Mesenteric fat pad (tissue), 1 donor: ENCODE data around the gene ACSBG1. TPM values are rescaled to one million over a fixed set of nuclear protein-coding genes. Genes with fewer than 3 reads are reported as not detected.

ENCODE experiments used
- DNase-seq: peaks from one replicate; pipeline ENCODE4 v3.0.0-alpha.2; 2020; ENCODE audit warnings: low spot score
- total RNA-seq: library from RNA; stranded (reverse); fragmentation: NEBNext Ultra II Directional; extraction: Animal tissue kit (Norgen Biotek cat#: 25700); gene quantifications from one replicate; pipeline ENCODE4 v1.2.1, GENCODE V29; 2021
- donor health status: DM: yes; HTN: yes; CAD: no.

ACSBG1 gene
- total RNA-seq, 1 donor from 2014 or later: not detected

DNA sequence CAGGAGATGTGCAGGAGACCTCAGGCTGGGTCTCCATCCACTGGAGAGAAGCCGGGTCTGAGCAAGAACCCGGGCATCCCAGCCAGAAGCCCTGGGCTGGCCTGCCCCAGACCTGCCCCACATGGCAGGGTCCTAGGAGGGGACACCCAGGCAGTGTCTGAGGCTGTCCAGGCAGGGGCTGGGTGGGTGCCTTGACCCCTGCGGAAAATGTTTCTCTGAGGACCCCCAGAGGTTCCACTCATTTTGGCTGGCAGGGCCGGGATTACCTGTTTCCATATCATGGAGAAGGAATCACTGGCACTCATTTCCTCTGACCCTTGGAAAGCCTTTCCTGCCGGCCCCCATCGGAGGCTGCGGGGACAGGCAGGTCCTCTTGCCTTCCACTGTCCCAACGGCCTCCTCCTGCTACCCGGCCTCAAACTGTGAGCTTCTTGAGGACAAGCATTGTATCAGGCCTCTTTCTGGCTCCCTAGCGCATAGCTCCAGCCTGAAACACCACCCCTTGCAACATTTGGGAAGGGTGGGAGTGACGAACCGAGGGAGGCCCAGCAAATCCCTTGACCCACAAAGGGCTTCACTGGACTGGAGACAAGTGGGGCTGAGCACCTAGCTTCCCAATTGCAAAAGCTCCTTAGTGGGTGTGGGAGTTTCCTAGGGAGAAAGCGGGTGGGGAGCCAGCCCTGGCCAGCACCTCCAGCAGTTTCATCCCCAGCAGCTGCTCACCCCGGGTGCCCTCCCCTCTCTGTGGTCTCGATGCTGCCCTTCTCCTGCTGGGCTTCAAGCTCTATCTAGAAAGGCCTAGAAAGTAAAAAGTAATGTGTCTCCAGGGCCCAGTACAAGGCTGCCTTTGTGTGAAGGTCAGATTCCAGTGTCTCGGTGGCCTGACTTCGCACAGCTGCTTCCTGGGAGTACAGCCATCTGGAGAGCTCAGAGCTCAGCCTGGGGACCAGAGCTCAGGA, 29.7 kb downstream of the ACSBG1 start:
- DNase-seq: no peak

DNA sequence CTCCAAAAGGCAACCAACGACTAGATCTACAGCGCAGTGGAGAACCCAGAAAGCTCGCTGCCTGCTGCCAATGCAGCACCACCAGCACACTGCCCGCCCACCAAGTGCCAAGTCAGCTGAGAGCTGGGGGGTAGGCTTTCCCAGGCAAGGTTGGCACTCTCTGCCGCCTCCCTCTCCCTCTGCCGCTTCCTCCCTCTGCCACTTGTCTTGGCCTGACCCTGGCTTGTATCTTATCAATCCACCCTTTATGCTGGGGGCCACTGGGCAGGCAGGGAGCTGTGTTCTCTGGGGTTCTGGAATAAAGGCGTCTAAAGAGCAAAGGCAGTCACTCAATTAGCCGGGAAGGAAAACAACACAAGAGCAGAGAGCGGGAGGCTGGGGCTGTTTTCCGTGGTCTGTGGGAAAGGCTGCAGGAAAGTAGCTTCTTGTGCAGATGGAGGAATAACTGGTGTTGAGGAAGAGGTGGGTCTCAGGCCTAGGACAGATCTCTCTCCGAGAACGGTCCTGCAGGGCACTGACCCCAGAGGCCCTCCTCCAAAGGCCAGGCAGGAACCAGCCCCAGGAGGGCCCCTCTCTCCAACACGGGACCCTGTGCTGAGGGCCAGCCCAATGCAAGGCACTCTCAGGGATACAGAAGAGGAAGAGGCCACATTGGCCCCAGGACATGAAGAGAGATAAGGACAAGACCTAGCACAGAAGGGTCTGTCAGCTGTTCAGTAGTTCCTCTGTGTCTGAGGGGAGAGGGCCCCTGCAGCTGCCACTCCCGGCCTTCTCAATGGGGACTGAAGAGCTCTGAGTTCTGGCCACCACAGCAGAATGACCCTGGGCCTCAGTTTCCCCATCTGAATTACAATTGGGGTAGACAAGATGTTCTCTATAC, 30.8 kb downstream of the ACSBG1 start:
- no peak for DNase-seq

DNA sequence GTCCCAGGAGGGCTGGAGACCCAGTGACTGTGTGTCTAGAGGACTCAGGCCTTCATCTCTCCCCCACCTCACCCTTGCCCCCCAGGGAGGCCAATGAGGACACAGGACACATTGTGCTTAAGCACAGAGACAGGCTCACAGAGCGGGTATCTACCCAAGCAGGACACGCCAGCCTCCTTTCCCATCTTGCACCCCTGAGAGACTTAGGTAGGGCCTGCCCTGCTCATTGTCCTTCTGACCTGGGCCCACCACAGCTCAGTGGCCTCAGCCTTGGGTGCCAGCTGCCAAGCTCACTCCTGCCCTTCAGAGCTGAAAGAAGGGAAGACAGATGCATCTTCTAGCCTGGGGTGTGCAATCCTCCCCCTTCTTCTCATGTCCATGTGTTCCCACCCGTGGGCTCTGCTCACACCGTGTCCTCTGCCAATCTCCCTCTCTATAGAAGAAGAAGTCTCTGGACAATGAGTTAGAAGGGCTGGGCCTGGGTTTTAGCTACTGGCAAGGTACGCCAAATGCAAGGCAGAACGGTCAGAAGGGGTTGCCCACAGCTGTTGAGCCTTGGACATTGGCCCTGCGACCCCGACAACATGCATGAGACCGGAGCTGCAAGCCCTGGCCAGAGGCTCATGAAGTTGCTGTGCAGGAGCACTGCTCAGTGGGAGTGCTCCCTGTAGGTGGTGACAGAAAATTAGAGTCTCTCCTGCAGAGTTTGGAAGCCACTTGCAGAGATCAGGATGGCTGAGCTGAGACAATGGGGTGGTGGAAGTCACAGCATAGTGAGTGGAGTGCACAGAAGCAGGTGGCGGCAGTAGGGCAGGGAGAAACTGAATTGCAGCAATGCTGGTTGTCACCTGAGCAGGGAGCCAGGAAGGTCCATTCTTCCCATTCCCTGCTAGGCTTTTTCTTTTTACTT, 32.8 kb downstream of the ACSBG1 start:
- no peak for DNase-seq

DNA sequence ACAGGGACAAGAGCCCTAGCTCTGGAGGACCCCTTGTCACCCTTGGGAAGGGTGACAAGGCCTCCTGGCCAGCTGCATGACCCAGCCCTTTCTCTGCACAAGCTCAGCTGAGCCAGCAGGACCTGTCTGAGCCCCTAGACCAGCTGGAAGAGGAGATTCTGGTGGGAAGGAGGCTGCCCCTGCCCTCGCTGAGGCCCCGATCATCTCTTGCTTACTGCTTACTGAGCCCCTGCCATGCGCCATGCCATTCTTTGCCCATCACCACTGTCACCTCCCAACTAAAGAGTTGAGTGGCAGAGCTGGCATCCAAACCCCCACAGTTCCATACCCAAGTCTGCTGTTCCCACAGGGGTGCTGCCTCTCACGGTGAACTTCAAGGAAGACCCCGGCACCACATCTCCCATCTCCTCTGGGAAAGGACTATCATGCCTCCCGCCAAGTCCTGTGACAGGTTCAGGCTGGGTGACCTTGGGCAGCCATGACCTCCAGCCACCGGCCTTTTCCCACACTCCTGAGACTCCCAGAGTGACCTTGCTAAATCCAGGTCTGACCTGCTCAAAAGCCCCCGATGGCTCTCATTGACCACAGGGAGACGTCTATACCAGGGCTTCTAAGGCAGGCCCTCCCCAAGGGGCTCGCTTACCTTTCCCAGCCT, 34.0 kb downstream of the ACSBG1 start:
- DNase-seq: no peak

DNA sequence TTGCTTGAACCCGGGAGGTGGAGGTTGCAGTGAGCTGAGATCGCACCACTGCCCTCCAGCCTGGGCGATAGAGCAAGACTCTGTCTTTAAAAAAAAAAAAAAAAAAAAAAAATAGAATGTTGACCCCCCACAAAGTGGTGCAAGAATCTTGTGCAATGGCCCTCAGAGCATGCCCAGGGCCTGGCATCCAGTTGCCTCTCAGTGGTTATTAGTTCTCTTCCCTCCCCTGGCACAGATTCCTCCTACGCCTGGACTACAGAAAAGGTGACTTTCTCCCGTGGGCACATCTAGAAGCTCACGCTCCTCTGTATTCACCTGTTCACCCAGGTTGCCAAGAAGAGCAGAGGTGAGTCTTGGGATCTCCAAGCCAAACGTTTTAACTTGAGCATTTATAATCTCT, 36.7 kb downstream of the ACSBG1 start:
- DNase-seq: no peak

DNA sequence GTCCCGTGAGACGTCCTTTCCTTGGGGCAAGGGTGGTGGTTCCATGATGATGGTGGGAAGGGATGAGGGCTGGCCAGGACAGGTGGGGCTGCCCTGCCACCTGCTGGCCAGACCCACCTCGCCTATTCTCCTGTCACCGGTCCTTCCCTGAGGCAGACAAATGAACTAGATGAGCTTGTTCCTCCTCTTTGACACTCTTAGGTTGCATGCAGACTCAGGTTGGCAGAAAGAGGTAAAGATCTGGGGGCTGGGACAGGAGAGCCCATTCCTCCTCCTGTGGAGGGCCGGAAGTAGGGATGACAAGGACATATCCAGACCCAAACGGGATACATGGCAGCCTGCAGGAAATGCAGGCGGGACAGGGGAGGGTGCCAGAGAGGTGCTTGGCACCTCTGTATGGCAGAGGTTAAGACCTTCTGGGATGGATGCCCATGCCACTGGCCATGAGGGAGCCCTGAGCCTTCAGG, 38.6 kb downstream of the ACSBG1 start:
- DNase-seq: peak; percentile 80

DNA sequence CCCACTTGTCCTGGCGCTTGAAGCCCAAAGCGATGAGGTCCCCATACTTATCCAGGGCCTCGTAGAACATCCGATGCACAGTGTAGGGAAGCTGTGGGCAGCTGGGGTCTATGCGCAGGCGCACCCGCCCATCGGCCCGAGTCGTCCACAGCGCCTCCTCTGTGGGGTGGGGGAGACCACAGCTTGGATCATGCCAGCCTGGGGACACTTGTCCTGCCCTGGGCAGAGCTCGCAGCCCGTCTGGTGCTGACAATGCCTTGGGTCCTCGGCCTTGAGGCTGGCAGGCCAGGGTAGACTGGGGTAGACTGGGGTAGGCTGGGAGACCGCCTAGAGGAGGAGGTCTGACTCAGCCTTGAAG, 39.8 kb downstream of the ACSBG1 start:
- DNase-seq: no peak

DNA sequence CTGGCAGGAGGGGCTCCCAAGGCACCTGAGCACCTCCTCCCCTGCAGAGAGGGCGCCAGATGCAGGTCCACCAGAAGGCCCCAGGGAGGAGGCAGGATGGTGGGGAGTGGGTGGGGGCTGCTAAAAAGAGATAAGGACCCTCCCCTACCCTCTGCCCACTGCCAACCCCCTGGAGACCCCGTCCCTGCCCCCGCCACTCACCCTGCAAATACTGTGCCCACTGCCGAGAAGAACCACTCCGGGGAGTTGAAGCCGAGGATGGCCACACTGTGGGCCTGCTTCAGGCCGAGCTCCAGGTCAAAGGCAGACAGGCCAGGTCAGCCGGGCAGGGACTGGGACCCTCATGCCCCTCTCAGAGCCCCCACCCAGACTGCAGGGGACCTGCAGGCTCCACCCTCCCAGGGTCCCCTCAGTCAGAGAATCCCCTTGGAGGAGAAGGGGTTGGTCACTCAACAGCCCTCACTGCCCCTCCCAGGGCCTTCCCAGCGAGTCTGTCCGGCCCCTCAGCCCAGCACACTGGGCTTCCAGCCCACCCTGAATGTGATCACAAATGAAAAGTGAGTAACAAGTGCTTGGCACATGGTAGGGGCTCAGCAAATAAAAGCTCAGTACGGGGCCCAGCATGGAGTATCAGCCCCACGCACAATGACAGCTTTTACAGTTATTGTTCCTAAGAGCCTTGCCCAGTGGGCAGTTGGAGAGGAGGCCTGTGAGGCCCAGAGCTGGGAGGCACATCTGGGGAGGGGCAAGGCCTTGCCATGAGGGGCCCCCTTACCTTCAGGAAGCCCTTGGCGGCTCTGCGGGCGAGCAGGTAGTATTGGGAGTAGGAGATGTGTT, 40.4 kb downstream of the ACSBG1 start:
- DNase-seq: peak; percentile 75

DNA sequence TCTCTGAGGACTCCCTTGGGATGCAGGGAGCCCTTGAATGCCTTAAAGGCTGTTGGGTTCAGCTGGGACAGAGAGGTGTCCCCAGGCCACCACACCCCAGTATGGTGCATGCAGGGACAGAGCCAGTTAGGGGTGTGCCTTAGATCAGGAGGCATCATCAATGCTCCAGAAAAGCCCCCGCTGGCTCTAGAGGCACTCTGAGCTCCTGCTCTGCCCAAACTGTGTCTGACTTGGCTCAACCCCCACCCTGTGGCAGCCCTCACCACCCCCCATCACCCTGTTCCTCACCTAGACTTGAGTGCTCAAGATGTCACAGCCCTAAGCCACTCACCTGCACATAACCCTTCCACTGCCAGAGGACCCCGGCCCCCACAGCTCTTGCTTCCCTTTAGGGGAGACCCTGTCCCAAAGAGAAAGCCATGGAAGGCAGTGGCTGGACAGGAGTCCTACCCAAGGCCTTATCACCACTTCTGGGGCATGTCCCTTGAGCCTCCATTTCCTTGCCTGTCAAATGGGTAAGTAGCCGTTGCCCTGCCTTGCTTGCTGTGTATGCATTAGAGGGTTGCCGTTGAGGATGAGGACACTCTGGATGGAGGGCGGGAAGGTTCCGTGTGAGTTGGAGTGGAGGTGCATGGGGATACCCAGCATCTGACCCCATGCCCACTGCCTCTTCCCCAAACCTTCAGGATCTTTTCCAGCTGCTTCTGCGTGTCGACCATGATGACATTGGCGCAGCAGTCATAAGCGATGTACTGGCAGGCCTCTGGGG, 41.4 kb downstream of the ACSBG1 start:
- peak; percentile 76 for DNase-seq

DNA sequence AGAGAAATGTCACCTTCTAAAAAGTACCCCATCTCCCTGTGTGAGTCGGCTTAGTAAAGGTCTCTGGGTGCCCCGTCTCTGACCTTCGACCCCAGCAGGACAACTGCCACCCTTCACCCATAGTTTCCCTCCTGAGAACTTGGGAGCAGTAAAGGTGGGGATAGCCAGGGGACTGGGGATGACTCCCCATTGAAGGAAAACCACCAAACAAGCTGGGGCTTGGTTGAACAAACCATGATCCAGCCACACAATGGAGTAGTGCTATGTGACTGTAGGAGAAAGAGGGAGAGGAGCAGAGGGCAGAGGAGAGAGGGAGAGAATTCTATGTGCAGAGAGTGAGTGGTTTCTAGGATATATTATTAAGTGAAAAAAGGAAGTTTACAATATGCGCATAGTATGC, 51.5 kb downstream of the ACSBG1 start:
- DNase-seq: peak; percentile 30

DNA sequence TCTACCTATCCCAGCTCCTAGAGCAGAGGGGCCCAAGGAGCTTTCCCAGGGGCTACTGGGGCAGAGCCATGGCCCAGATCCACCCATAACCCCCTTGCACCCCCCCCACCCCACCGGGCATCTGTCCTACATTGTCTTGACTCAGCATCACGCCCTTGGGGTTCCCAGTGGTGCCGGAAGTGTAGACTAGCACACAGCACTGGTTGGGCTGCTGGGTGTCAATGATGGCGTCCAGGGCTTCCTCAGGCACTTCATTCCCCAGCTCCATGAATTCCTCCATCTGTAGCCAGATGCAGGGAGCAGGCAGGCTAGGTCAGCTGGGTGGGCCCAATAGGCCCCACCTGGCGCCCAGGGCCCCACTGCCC, 52.0 kb downstream of the ACSBG1 start:
- DNase-seq: peak; percentile 45

DNA sequence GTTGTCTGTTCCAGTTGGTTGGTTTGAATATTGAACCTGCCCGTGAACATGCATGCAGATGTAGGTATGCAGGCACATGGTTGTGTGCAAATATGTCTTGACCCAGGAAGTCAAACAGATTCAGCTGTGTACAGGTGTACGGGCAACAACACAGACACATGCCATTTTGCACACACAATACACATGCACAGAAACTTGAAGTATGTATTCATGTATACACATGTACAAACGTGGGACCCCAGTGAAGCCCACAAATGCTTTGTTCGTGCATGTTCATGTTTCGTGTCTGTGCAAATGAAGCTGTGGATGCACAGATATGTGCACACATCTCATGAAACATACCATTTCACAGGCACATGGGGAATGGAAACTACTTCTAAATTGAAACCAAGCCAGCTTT, 54.5 kb downstream of the ACSBG1 start:
- DNase-seq: peak; percentile 39

DNA sequence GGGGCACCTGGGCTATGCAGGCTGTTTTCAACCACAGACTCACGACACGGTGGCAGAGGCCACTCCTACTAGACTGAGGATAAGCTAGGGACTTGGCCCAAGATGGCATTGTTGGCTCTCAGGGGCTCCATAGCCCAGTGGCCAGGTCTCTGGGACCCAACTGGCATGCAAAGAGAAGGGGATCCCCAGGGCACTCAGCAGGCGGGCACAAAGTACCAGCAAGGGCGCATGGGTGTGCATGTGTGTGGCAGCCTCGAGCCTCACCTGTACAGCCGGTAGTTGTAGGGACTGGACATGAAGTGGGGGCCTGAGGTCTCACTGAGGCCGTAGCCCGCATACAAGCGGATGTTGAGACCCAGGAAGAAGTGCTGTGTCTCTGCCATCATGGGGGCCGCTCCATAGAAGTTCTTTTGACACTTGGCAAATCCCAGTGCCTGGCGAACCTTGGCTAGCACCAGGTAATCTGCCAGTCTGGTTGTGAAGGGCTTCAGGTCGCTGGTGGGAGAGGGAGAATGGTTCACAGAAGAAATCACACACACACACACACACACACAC, 55.0 kb downstream of the ACSBG1 start:
- peak; percentile 75 for DNase-seq

DNA sequence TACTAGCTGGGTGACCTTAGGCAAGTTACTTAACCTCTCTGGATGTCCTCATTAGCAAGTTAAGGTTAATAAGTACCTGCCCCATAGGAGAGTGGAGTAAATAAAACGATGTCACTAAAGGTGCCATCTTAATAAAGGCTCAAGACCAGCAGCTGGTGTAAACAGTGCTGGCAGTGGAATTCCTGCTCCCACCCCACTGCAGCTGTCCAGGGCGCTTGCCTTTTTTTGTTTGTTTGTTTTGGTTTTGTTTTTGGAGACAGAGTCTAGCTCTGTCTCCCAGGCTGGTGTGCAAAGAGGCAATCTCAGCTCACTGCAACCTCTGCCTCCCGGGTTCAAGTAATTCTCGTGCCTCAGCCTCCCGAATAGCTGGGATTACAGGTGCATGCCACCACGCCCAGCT, 56.3 kb downstream of the ACSBG1 start:
- DNase-seq: peak; percentile 2

DNA sequence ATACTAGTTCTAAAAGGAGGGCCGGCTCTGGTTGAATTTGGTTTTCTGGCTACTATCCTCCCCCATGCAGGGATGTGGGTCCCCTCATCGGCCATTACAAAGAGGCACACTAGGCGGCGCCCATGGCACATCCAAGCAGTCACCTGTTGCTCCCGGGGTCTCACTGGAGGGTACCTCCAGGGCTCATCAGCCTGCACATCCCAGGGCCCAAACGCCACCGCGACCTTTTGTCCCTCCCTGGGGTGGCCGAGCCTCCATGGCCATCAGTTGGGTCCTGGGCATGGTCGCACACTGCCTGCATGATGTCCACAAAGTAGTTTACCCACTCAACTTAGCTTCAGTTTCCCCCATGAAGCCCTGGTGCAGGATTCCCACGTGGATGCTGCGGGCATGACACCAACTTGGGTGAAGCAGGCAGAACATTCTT, 56.9 kb downstream of the ACSBG1 start:
- peak; percentile 90 for DNase-seq

DNA sequence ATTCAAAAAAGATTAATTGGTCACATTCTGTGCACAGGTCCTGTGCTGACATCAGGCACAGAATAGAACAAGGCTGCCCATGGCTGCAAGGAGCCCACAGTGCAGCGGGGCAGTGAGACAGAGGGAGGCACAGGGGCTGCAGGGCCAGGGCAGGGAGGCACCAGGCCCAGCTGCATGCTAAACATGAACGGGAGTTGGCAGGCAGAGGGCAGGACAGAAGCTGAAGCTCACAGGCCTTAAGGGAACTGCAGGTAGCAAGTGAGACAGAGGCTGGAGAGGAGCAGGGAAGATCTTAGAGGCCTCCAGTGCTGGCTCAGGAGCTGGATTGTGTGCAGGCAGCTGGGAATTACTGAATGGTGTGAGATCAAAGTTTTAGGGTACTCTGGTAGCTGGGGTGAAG, 59.0 kb downstream of the ACSBG1 start:
- DNase-seq: no peak

DNA sequence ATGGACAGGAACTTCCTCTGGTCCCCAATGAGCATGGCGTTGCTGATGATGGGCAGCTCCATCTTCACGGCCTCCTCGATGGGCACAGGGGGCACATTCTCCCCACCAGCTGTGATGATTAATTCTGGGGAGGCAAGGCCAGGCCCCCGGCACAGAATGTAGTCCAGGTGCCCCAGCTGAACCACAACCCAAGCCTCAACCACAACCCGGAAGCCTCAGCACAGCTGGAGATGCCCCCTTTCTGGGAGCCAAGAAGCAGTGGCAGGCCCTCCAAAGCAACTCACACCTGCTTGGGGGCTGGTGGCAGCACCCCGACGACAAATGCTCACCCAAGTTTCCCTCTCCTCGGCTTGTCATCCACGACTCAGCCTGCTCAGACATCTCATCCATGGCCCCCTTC, 60.0 kb downstream of the ACSBG1 start:
- no peak for DNase-seq

DNA sequence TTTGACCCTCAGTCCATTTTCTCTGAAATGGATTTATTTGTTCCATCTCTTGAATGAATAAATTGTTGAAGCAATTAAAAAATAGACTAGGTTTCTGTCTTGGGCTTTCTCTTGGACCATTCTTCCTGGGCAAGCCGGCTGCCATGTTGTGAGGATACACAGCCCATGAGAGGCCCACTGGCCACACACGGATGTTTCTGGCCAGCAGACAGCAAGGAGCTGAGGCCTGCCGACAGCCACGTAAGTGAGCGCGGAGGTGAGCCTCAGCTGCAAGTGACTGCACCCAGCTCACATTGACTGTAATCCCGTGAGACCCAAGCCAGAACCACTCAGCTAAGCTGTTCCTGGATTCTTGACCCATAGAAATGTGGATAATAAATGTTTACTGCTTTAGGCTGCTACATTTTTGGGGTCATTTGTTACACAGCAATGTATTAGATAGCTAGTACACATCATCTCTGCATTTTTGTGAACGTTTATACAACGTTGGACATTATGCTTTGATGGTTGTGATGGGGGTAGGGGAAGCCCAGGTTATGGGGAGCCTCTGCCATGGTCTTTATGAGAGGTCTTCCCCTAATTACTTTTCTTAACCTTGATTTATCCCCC, 62.4 kb downstream of the ACSBG1 start:
- peak; percentile 55 for DNase-seq
